IMR-90 (cell line): ENCODE data around the gene TELO2. TPM values are rescaled to one million over a fixed set of nuclear protein-coding genes. Genes with fewer than 3 reads are reported as not detected.

Experiments
- ATAC-seq: fragments of 200-7000 bp; cut with Tn5 transposase; 2 replicates; pipeline ENCODE4 v1.9.1; 2020; ENCODE audit warnings: low read depth, mild to moderate bottlenecking, moderate library complexity
- BruUV-seq: library from RNA; stranded (reverse); fragments of 400-500 nt; replicated peaks from 2 replicates; lab custom pipeline; 2021; lab: Mats Ljungman, UMichigan
- CTCF ChIA-PET: fragments of 300-600 bp; formaldehyde crosslinking; extraction: SDS; loops from one replicate; lab custom pipeline; 2021; ENCODE audit warnings: antibody characterized with exemption; lab: Yijun Ruan, JAX
- POLR2A ChIA-PET: fragments of 300-600 bp; sonication (Branson Sonifier 250); formaldehyde crosslinking; loops from one replicate; lab custom pipeline; 2022; ENCODE audit warnings: antibody characterized with exemption; ENCODE audit not compliant: unreplicated experiment; lab: Charles Lee
- DNase-seq: peaks from one replicate; pipeline ENCODE4 v3.0.0; 2013
- H2AFZ ChIP-seq: replicated peaks from 2 replicates; pipeline ENCODE3; 2013; ENCODE audit warnings: low read length, mild to moderate bottlenecking; ENCODE audit not compliant: poor library complexity
- H2AK5ac ChIP-seq: 2 replicates; pipeline ENCODE4 v1.6.1; 2013; ENCODE audit warnings: low read depth, low read length, inconsistent platforms
- H2AK9ac ChIP-seq: replicated peaks from 2 replicates; pipeline ENCODE3; 2013; ENCODE audit warnings: mild to moderate bottlenecking, low read depth, low read length, moderate library complexity; ENCODE audit not compliant: poor library complexity
- H2BK120ac ChIP-seq: 2 replicates; pipeline ENCODE4 v1.6.1; 2013; ENCODE audit warnings: low read depth, low read length, inconsistent platforms
- H2BK15ac ChIP-seq: 3 replicates; pipeline ENCODE4 v1.6.1; 2013; ENCODE audit warnings: low read depth, low read length, inconsistent platforms
- H2BK20ac ChIP-seq: 2 replicates; pipeline ENCODE4 v1.6.1; 2013; ENCODE audit warnings: low read depth, mild to moderate bottlenecking, inconsistent platforms, low read length, moderate library complexity
- H2BK5ac ChIP-seq: 2 replicates; pipeline ENCODE4 v1.6.1; 2013; ENCODE audit warnings: mild to moderate bottlenecking, low read depth, low read length, inconsistent platforms; ENCODE audit not compliant: poor library complexity, severe bottlenecking
- H3K14ac ChIP-seq: replicated peaks from 2 replicates; pipeline ENCODE4 v1.6.1; 2013; ENCODE audit warnings: low read depth, low read length, inconsistent platforms
- H3K18ac ChIP-seq: 2 replicates; pipeline ENCODE4 v1.6.1; 2013; ENCODE audit warnings: low read depth, low read length, control low read depth
- H3K23ac ChIP-seq: 2 replicates; pipeline ENCODE4 v1.6.1; 2013; ENCODE audit warnings: low read depth, low read length, inconsistent platforms
- H3K27ac ChIP-seq: 2 replicates; pipeline ENCODE4 v1.5.1; 2013; ENCODE audit warnings: mild to moderate bottlenecking, control low read depth, low read length; ENCODE audit not compliant: insufficient read depth
- H3K27me3 ChIP-seq: 2 replicates; pipeline ENCODE4 v1.6.1; 2013; ENCODE audit warnings: low read length; ENCODE audit not compliant: control insufficient read depth, insufficient read depth
- H3K36me3 ChIP-seq: 2 replicates; pipeline ENCODE4 v1.6.1; 2013; ENCODE audit warnings: low read length, mixed read lengths; ENCODE audit not compliant: control insufficient read depth, insufficient read depth
- H3K4ac ChIP-seq: 2 replicates; pipeline ENCODE4 v1.6.1; 2013; ENCODE audit warnings: low read depth, low read length, inconsistent platforms
- H3K4me1 ChIP-seq: 2 replicates; pipeline ENCODE4 v1.6.1; 2013; ENCODE audit warnings: low read length, mixed read lengths; ENCODE audit not compliant: control insufficient read depth, insufficient read depth
- H3K4me2 ChIP-seq: 2 replicates; pipeline ENCODE4 v1.6.1; 2013; ENCODE audit warnings: low read depth, mild to moderate bottlenecking, control low read depth, low read length, moderate library complexity
- H3K4me3 ChIP-seq: 2 replicates; pipeline ENCODE4 v1.5.1; 2013; ENCODE audit warnings: low read depth, mild to moderate bottlenecking, control low read depth, low read length, moderate library complexity; ENCODE audit not compliant: insufficient read depth
- H3K56ac ChIP-seq: 2 replicates; pipeline ENCODE4 v1.6.1; 2013; ENCODE audit warnings: low read length, inconsistent platforms; ENCODE audit not compliant: insufficient read depth; ENCODE audit errors: extremely low read depth
- H3K79me1 ChIP-seq, 2 experiments: 2 replicates each; pipeline ENCODE4 v1.6.1; 2013; ENCODE audit warnings: low read length in 2 of 2, inconsistent platforms in 1 of 2, low read depth in 1 of 2
- H3K9ac ChIP-seq: 2 replicates; pipeline ENCODE4 v1.6.1; 2013; ENCODE audit warnings: low read depth, low read length, control low read depth
- H3K9me1 ChIP-seq: 2 replicates; pipeline ENCODE4 v1.6.1; 2013; ENCODE audit warnings: low read length, inconsistent platforms; ENCODE audit not compliant: insufficient read depth
- H3K9me3 ChIP-seq: 2 replicates; pipeline ENCODE4 v1.6.1; 2013; ENCODE audit warnings: low read length; ENCODE audit not compliant: control insufficient read depth, insufficient read depth
- H4K20me1 ChIP-seq: 2 replicates; pipeline ENCODE4 v1.6.1; 2013; ENCODE audit warnings: low read length, inconsistent platforms; ENCODE audit not compliant: insufficient read depth
- H4K5ac ChIP-seq: 2 replicates; pipeline ENCODE4 v1.6.1; 2013; ENCODE audit warnings: mild to moderate bottlenecking, low read depth, low read length, control low read depth
- H4K8ac ChIP-seq, 2 experiments: 2 replicates each; pipeline ENCODE4 v1.6.1; 2013; ENCODE audit warnings: low read depth in 2 of 2, low read length in 2 of 2, control low read depth in 1 of 2, inconsistent platforms in 1 of 2
- H4K91ac ChIP-seq: 2 replicates; pipeline ENCODE4 v1.6.1; 2013; ENCODE audit warnings: low read depth, low read length, inconsistent platforms; ENCODE audit not compliant: insufficient read depth
- CEBPB ChIP-seq: IDR thresholded peaks from 2 replicates; pipeline ENCODE4 v1.6.1; 2012; ENCODE audit warnings: low read depth, low read length, improper control_type of control experiment
- CHD1 ChIP-seq: IDR thresholded peaks from 2 replicates; pipeline ENCODE4 v1.6.1; 2012; ENCODE audit warnings: low read depth, low read length, improper control_type of control experiment
- ELK1 ChIP-seq: fragments of 150-350 bp; IDR thresholded peaks from 2 replicates; pipeline ENCODE4 v1.6.1; 2016; ENCODE audit warnings: low read depth, mild to moderate bottlenecking, low read length, moderate library complexity, borderline replicate concordance
- MAZ ChIP-seq: IDR thresholded peaks from 2 replicates; pipeline ENCODE4 v1.6.1; 2012; ENCODE audit warnings: low read depth, mild to moderate bottlenecking, low read length, improper control_type of control experiment, moderate library complexity, borderline replicate concordance
- POLR2A ChIP-seq: IDR thresholded peaks from 2 replicates; pipeline ENCODE4 v1.6.1; 2012; ENCODE audit warnings: mild to moderate bottlenecking, low read depth, low read length
- RAD21 ChIP-seq: IDR thresholded peaks from 2 replicates; pipeline ENCODE4 v1.6.1; 2012; ENCODE audit warnings: low read length, improper control_type of control experiment
- RCOR1 ChIP-seq: IDR thresholded peaks from 2 replicates; pipeline ENCODE4 v1.6.1; 2012; ENCODE audit warnings: mild to moderate bottlenecking, low read length, improper control_type of control experiment; ENCODE audit not compliant: insufficient replicate concordance
- SMC3 ChIP-seq: fragments of 150-350 bp; IDR thresholded peaks from 2 replicates; pipeline ENCODE4 v1.6.1; 2016; ENCODE audit warnings: low read depth, mild to moderate bottlenecking, antibody characterized with exemption, low read length, moderate library complexity
- USF2 ChIP-seq: fragments of 150-350 bp; IDR thresholded peaks from 2 replicates; pipeline ENCODE4 v1.6.1; 2017; ENCODE audit warnings: mild to moderate bottlenecking, antibody characterized with exemption, low read length, low read depth
- WGBS, 2 experiments: methylation state at CpG; one replicate each; pipeline versions ENCODE4 v1.1.5 to v1.1.7; 2013; ENCODE audit warnings: missing lambda C conversion rate in 2 of 2; ENCODE audit not compliant: insufficient read length in 1 of 2; ENCODE audit errors: extremely low coverage in 2 of 2; 5-methylcytosine and 5-hydroxymethylcytosine counted together
- dilution Hi-C: fragments of 300-500 bp; cut with HindIII; formaldehyde crosslinking; loops from one replicate; pipeline ENCODE4 v1.14.3; 2018; ENCODE audit warnings: low sequenced_read_pairs; ENCODE audit not compliant: unreplicated experiment
- in situ Hi-C: fragments of 300-500 bp; cut with MboI; formaldehyde crosslinking; loops from 3 replicates; pipeline ENCODE4 v1.14.3; 2019; ENCODE audit warnings: low sequenced_read_pairs, inconsistent platforms, mixed read lengths
- intact Hi-C: fragments of 100-400 bp; cut with micrococcal nuclease; formaldehyde crosslinking; loops from 2 replicates; pipeline ENCODE4 v1.10.0; 2022
- polyA plus RNA-seq, 3 experiments: library from polyadenylated mRNA; depleted of rRNA; stranded (reverse); fragments of >200 nt; gene quantifications; 2 replicates each; pipeline ENCODE4 v1.2.3, GENCODE V29; 2012; ENCODE audit warnings: low replicate concordance in 1 of 3
- total RNA-seq: library from RNA; depleted of rRNA; stranded (reverse); fragments of >200 nt; gene quantifications from 2 replicates; pipeline ENCODE4 v1.2.3, GENCODE V29; 2012

TELO2 gene
- total and polyA plus RNA-seq, 2 of the 4 experiments (the other 2 are of a cell fraction) = 6.6 to 26.6 TPM

GRCh38 chr16:1532771-1533170, 39.6 kb downstream of the TELO2 start (continued):
- TF ChIP-seq USF2 = no peak
- TF ChIP-seq RCOR1 = no peak
- no peak for TF ChIP-seq SMC3

- H3K27me3 ChIP-seq = no peaks in the 10 kb centered on the region
- peak within 1 kb of the TSS; percentile 38 for H3K4me3 ChIP-seq
- ChIA-PET CTCF (interaction anchor here (0.6 to 1.5 kb wide), 2 partner anchors 32 to 221 kb away, joined by 3 to 9 read pairs; no protein-coding TSS in a partner anchor), POLR2A (no interaction called here)
- peak within 1 kb of the TSS; percentile 67 for H3K9ac ChIP-seq
- peaks cover 5 to 45% of the 10 kb centered on the region in 2 experiments; a peak in 3 of 4 replicates for H3K79me1 ChIP-seq
- H3K9me3 ChIP-seq = no peaks in the 10 kb centered on the region
- no peaks in the 10 kb centered on the region for H4K20me1 ChIP-seq
- 17% methylated on average over 26 of the region's 27 CpGs; no CpG with 5 or more reads in 1 of the 2 experiments for WGBS, 2 experiments
- no peak within 1 kb of the TSS; the same call in 2 of the 3 replicates for H2BK15ac ChIP-seq
- no peak within 1 kb of the TSS; the same call in 1 of the 2 replicates for H2BK20ac ChIP-seq
- peak within 1 kb of the TSS; percentile 74 for H3K4me2 ChIP-seq
- peak within 1 kb of the TSS; percentile 77 to 92; a peak in 3 of 4 replicates for H4K8ac ChIP-seq
- peak within 1 kb of the TSS; percentile 79 for H4K91ac ChIP-seq
- peak within 1 kb of the TSS; percentile 95 for H3K23ac ChIP-seq
- H2BK120ac ChIP-seq = peak within 1 kb of the TSS; percentile 77
- dilution Hi-C loops (no loop called here), in situ Hi-C loops (no loop called here), intact Hi-C loops (no loop called here)
- no peaks in the 10 kb centered on the region; the same call in 1 of the 2 replicates for H3K9me1 ChIP-seq
- H2AK5ac ChIP-seq = peak within 1 kb of the TSS; percentile 66
- BruUV-seq = no TSS peak
- peak within 1 kb of the TSS; percentile 86 for H3K4ac ChIP-seq
- H2BK5ac ChIP-seq = peak within 1 kb of the TSS; percentile 86
- peaks cover 11% of the 10 kb centered on the region for H3K36me3 ChIP-seq
- H3K4me1 ChIP-seq = peaks cover 17% of the 10 kb centered on the region
- peak; percentile 75 for ATAC-seq
- H3K18ac ChIP-seq = peak within 1 kb of the TSS; percentile 53; the same call in 1 of the 2 replicates
- H2AK9ac ChIP-seq = peak within 1 kb of the TSS; percentile 21
- peak within 1 kb of the TSS; percentile 97 for H2AFZ ChIP-seq
- TF ChIP-seq RAD21 (peak; percentile 11; the same call in 1 of the 2 replicates), CHD1 (no peak), MAZ (peak; percentile 26; the same call in 1 of the 2 replicates), ELK1 (no peak), POLR2A (0 out of 2 replicates have a peak, but pooled peaks have one; percentile 43), CEBPB (no peak)
- peak; percentile 78 for DNase-seq
- H3K14ac ChIP-seq = peak within 1 kb of the TSS; percentile 95
- peak within 1 kb of the TSS; percentile 89 for H3K27ac ChIP-seq
- H4K5ac ChIP-seq = peak within 1 kb of the TSS; percentile 61
- no peak within 1 kb of the TSS for H3K56ac ChIP-seq
These were observed 40.3 kb downstream of the TELO2 start, which contains the start of gene TMEM204 for GRCh38 chr16:1533443-1533951. Gene TMEM204, plus strand, starts transcription at chr16:1533666. Its CDS starts 610 bp downstream, at chr16:1534276.
